ENCODE data around the gene CTNNA1.
"Not testable (repeated sequence)": the region's sequence is repeated elsewhere in the genome, so short reads cannot be mapped to it uniquely, and the experiment has no call there.

CTNNA1 gene

GRCh38 chr5:138752951-138753793, at the start of gene CTNNA1:
TSS of gene CTNNA1 (plus strand) at chr5:138753425. CDS start at chr5:138781925, 28,500 bp downstream.
- DNase-seq (ENCODE audit: low spot score): peak; percentile 89
- no peak for TF ChIP-seq CTCF (IDR thresholded peaks at IDR 0.05)
- Histone ChIP-seq H3K27ac (peak within 1 kb of the TSS; percentile 97), H3K4me3 (peak within 1 kb of the TSS; percentile 82)

GRCh38 chr5:138703777-138704176, 49.4 kb upstream of the CTNNA1 start:
- H3K4me3 ChIP-seq; DNase-seq (ENCODE audit: low spot score); H3K27ac ChIP-seq: not testable (repeated sequence)

GRCh38 chr5:138705007-138705406, 48.2 kb upstream of the CTNNA1 start:
- DNase-seq (ENCODE audit: low spot score): no peak
- Histone ChIP-seq H3K4me3 (no peak overlapping the region), H3K27ac (no peak overlapping the region)
- no peak for TF ChIP-seq CTCF (IDR thresholded peaks at IDR 0.05)

- Histone ChIP-seq H3K27ac (no peak overlapping the region), H3K4me3 (no peak overlapping the region)
- DNase-seq (ENCODE audit: low spot score): no peak
- no peak for TF ChIP-seq CTCF (IDR thresholded peaks at IDR 0.05)
Observed at GRCh38 chr5:138705567-138705966, 47.7 kb upstream of the CTNNA1 start.

GRCh38 chr5:138706655-138707480, 46.4 kb upstream of the CTNNA1 start:
- no peak overlapping the region for H3K27ac ChIP-seq
- TF ChIP-seq CTCF (IDR thresholded peaks at IDR 0.05): no peak

GRCh38 chr5:138708791-138709190, 44.4 kb upstream of the CTNNA1 start:
- Histone ChIP-seq H3K4me3 (no peak overlapping the region), H3K27ac (no peak overlapping the region)
- no peak for DNase-seq (ENCODE audit: low spot score)
- no peak for TF ChIP-seq CTCF (IDR thresholded peaks at IDR 0.05)

More at GRCh38 chr5:138706655-138707480, 46.4 kb upstream of the CTNNA1 start:
- DNase-seq (ENCODE audit: low spot score): no peak
- H3K4me3 ChIP-seq: no peak overlapping the region

GRCh38 chr5:138709202-138709601, 44.0 kb upstream of the CTNNA1 start:
- no peak overlapping the region for H3K27ac ChIP-seq
- H3K4me3 ChIP-seq: no peak overlapping the region
- TF ChIP-seq CTCF (IDR thresholded peaks at IDR 0.05): no peak
- DNase-seq (ENCODE audit: low spot score): no peak
